Measurements from ENCODE around the gene TBCB.

Gene TBCB

DNA sequence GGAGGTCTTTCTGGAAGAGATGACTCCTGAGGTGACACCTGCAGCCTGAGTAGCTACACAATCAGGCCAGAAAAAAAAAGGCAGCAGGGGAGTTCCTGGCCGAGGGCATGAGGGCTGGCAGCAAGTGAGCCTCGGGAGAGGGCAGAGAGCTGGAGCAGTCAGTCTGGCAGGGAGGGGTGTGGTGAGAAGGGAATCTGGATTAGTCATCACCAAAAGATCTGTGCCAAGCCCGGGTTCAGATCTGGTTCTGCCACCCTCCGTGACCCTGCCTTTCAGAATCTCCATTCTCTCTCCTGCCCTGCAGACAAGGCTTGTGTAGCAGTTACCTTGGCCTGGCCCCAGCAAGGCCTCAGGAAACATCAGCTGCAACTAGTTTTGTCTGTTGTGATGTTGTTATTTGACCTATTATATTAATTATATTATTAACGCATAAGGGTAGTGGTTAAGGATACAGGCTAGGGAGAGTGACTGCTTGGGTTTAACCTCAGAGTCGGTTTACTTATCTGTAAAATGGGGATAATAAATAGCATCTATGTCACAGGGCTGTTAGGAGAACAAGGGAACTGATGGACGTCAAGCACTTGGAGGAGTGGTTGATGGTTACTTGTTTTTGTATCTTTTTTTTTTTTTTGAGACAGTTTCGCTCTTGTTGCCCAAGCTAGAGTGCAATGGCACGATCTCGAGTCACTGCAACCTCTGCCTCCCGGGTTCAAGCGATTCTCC lies 21.9 kb downstream of the TBCB start:
- H3K4me3 ChIP-seq (replicated peaks; ENCODE audit: insufficient read depth, low read length) = no peak overlapping the region
- TF ChIP-seq, protein P1, sequence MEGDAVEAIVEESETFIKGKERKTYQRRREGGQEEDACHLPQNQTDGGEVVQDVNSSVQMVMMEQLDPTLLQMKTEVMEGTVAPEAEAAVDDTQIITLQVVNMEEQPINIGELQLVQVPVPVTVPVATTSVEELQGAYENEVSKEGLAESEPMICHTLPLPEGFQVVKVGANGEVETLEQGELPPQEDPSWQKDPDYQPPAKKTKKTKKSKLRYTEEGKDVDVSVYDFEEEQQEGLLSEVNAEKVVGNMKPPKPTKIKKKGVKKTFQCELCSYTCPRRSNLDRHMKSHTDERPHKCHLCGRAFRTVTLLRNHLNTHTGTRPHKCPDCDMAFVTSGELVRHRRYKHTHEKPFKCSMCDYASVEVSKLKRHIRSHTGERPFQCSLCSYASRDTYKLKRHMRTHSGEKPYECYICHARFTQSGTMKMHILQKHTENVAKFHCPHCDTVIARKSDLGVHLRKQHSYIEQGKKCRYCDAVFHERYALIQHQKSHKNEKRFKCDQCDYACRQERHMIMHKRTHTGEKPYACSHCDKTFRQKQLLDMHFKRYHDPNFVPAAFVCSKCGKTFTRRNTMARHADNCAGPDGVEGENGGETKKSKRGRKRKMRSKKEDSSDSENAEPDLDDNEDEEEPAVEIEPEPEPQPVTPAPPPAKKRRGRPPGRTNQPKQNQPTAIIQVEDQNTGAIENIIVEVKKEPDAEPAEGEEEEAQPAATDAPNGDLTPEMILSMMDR (IDR thresholded peaks at IDR 0.05; ENCODE audit: insufficient read depth, low read length) = no peak
- TF ChIP-seq, protein P2, sequence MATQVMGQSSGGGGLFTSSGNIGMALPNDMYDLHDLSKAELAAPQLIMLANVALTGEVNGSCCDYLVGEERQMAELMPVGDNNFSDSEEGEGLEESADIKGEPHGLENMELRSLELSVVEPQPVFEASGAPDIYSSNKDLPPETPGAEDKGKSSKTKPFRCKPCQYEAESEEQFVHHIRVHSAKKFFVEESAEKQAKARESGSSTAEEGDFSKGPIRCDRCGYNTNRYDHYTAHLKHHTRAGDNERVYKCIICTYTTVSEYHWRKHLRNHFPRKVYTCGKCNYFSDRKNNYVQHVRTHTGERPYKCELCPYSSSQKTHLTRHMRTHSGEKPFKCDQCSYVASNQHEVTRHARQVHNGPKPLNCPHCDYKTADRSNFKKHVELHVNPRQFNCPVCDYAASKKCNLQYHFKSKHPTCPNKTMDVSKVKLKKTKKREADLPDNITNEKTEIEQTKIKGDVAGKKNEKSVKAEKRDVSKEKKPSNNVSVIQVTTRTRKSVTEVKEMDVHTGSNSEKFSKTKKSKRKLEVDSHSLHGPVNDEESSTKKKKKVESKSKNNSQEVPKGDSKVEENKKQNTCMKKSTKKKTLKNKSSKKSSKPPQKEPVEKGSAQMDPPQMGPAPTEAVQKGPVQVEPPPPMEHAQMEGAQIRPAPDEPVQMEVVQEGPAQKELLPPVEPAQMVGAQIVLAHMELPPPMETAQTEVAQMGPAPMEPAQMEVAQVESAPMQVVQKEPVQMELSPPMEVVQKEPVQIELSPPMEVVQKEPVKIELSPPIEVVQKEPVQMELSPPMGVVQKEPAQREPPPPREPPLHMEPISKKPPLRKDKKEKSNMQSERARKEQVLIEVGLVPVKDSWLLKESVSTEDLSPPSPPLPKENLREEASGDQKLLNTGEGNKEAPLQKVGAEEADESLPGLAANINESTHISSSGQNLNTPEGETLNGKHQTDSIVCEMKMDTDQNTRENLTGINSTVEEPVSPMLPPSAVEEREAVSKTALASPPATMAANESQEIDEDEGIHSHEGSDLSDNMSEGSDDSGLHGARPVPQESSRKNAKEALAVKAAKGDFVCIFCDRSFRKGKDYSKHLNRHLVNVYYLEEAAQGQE (IDR thresholded peaks at IDR 0.05; ENCODE audit: insufficient replicate concordance, low read depth) = no peak
- TF ChIP-seq SPI1 (IDR thresholded peaks at IDR 0.05; ENCODE audit: borderline replicate concordance, low read depth) (no peak), POLR2AphosphoS5 (IDR thresholded peaks at IDR 0.05; ENCODE audit: low read depth) (no peak), GABPA (IDR thresholded peaks at IDR 0.05; ENCODE audit: low read depth) (no peak)
- no peak for DNase-seq (ENCODE audit: low read depth in 1 of 2, low spot score in 1 of 2)
- H3K27ac ChIP-seq (replicated peaks) = no peak overlapping the region
- H3K27me3 ChIP-seq (ENCODE audit: insufficient read depth, poor library complexity, severe bottlenecking) = no peaks in the 10 kb centered on the region

DNA sequence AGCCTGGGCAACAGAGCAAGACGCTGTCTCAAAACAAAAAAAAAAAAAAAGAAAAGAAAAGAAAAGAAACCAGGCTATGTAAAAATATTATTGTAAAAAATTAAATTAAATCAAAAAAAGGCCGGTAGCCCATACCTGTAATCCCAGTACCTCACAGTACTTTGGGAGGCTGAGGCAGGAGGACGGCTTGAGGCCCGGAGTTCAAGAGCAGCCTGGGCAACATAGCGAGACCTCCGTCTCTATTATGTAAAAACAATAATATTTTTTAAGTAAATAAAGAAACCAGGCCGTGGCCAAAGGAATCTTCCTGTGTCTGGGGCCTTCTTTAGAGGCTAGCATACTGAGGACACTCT lies 23.8 kb downstream of the TBCB start:
- no peaks in the 10 kb centered on the region for H3K27me3 ChIP-seq (ENCODE audit: insufficient read depth, poor library complexity, severe bottlenecking)
- peak overlapping the region; percentile 94 for H3K27ac ChIP-seq (replicated peaks)
- H3K4me3 ChIP-seq (replicated peaks; ENCODE audit: insufficient read depth, low read length) = peak overlapping the region; percentile 92
- TF ChIP-seq POLR2AphosphoS5 (IDR thresholded peaks at IDR 0.05; ENCODE audit: low read depth) (no peak), GABPA (IDR thresholded peaks at IDR 0.05; ENCODE audit: low read depth) (no peak), SPI1 (IDR thresholded peaks at IDR 0.05; ENCODE audit: borderline replicate concordance, low read depth) (no peak)
- TF ChIP-seq, protein P2 (IDR thresholded peaks at IDR 0.05; ENCODE audit: insufficient replicate concordance, low read depth) = no peak
- TF ChIP-seq, protein P1 (IDR thresholded peaks at IDR 0.05; ENCODE audit: insufficient read depth, low read length) = no peak
- no peak for DNase-seq (ENCODE audit: low read depth in 1 of 2, low spot score in 1 of 2)

DNA sequence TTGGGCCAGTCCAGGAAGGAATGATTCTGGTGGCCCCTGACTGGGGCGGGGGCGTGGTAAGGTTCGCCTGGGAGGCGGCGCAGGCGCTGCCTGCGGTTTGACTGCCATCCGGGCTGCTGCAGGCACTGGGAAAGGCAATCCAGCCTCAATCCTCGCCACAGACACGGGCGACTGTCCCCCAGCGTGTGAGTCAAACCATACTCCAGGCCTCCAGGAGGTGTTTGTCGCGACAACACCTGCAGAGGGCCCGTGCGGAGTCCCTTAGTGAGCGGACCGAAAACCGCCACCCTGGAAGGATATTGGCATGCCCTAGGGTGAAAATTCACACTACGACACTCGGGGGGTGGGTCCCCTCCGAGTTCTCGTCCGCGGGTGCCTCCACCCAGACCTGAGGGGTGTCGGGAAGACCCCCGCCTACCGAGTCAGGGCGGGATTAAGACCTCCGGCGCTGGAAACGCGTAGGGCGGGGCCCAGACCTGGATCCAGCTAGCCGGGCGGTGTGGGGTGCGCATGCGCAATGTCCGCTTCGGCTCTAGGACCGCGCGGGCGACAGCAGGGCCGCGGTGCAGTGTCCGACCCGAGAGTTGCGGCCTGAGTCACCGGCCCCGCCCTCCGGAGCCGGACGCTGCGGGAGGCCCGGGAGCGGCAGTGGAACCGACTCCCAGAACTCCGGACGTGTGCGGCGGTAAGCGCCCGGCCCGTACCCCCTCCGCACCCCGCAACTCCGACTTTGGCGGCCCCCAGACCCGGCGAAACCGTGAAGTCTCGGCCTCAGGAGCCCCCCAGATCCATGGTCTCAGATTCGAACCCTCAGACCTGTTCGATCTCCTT lies 24.4 kb downstream of the TBCB start, which contains the start of gene CAPNS1:
Gene CAPNS1, plus strand, starts transcription at position 594 of the 831 bp plus-strand sequence. CDS start 946 bp downstream, outside the sequence.
- H3K27ac ChIP-seq (replicated peaks) = peak within 1 kb of the TSS; percentile 94
- no peaks in the 10 kb centered on the region for H3K27me3 ChIP-seq (ENCODE audit: insufficient read depth, poor library complexity, severe bottlenecking)
- H3K4me3 ChIP-seq (replicated peaks; ENCODE audit: insufficient read depth, low read length) = peak within 1 kb of the TSS; percentile 92

More for the DNA sequence above, 24.4 kb downstream of the TBCB start, which contains the start of gene CAPNS1:
- peak; percentile 92 to 95 for DNase-seq (ENCODE audit: low read depth in 1 of 2, low spot score in 1 of 2)
- TF ChIP-seq, protein P2 (IDR thresholded peaks at IDR 0.05; ENCODE audit: insufficient replicate concordance, low read depth) = no peak
- TF ChIP-seq, protein P1 (IDR thresholded peaks at IDR 0.05; ENCODE audit: insufficient read depth, low read length) = no peak
- no peak for TF ChIP-seq SPI1 (IDR thresholded peaks at IDR 0.05; ENCODE audit: borderline replicate concordance, low read depth)
- TF ChIP-seq GABPA (IDR thresholded peaks at IDR 0.05; ENCODE audit: low read depth) = peak; percentile 22; the same call in 1 of the 2 replicates
- peak; percentile 46 for TF ChIP-seq POLR2AphosphoS5 (IDR thresholded peaks at IDR 0.05; ENCODE audit: low read depth)
